Sigmoid colon (tissue), 7 donors: ENCODE measurements around the gene ENTHD1. TPM values are rescaled to one million over a fixed set of nuclear protein-coding genes. Genes with fewer than 3 reads are reported as not detected.

Experiments
- DNase-seq: peaks from one replicate; pipeline ENCODE4 v3.0.0-alpha.2; 2019
- H3K27ac ChIP-seq, 4 donors: fragments of 200-600 bp; sonication (generic); one replicate each; pipeline ENCODE4 v1.5.1; 2016 to 2019; ENCODE audit warnings: mild to moderate bottlenecking in 1 of 4
- H3K27me3 ChIP-seq, 3 donors: fragments of 200-600 bp; sonication (generic); one replicate each; pipeline ENCODE4 v1.5.1; 2019; ENCODE audit warnings: mild to moderate bottlenecking in 1 of 3
- H3K36me3 ChIP-seq, 4 donors: fragments of 200-600 bp; sonication (generic); one replicate each; pipeline ENCODE4 v1.5.1; 2016 to 2019
- H3K4me1 ChIP-seq, 4 donors: fragments of 200-600 bp; sonication (generic); one replicate each; pipeline ENCODE4 v1.5.1; 2017 to 2019
- H3K4me3 ChIP-seq, 4 donors: fragments of 200-600 bp; sonication (generic); one replicate each; pipeline ENCODE4 v1.5.1; 2017 to 2019; ENCODE audit warnings: mild to moderate bottlenecking in 2 of 4, moderate library complexity in 1 of 4
- H3K9me3 ChIP-seq, 4 donors: fragments of 200-600 bp in 3 of 4; sonication (generic) in 3 of 4; one replicate each; pipeline versions ENCODE4 v1.5.1 to v1.6.1; 2013 to 2019
- EP300 ChIP-seq, 4 donors: sonication (generic); formaldehyde crosslinking; IDR thresholded peaks; one replicate each; pipeline ENCODE4 v1.6.1; 2017; ENCODE audit warnings: antibody characterized with exemption in 4 of 4
- POLR2A ChIP-seq, 2 donors: fragments of 450-650 bp; IDR thresholded peaks; one replicate each; pipeline ENCODE4 v1.6.1; 2016; ENCODE audit warnings: antibody characterized with exemption in 2 of 2, mild to moderate bottlenecking in 2 of 2, moderate library complexity in 2 of 2
- POLR2AphosphoS5 ChIP-seq, 4 donors: sonication (generic); formaldehyde crosslinking; IDR thresholded peaks; one replicate each; pipeline ENCODE4 v1.6.1; 2017; ENCODE audit warnings: antibody characterized with exemption in 4 of 4
- WGBS, 2 donors: extraction: QIAGEN DNeasy Blood & Tissue Kit; methylation state at CpG; one replicate each; pipeline ENCODE4 v1.1.7; 2013; 5-methylcytosine and 5-hydroxymethylcytosine counted together
- intact Hi-C: fragments of 100-400 bp; cut with DNase I; formaldehyde crosslinking; loops from one replicate; pipeline ENCODE4 v1.15.1; 2023
- polyA plus RNA-seq, 3 donors: library from polyadenylated mRNA; stranded (reverse); fragments of 200-250 nt; gene quantifications; one replicate each; pipeline ENCODE4 v1.2.3, GENCODE V29; 2013
- total RNA-seq, 4 donors: library from RNA; depleted of rRNA; stranded (reverse); fragments of >200 nt; gene quantifications; one replicate each; pipeline ENCODE4 v1.1.0, GENCODE V29; 2016
- TF ChIP-seq, protein P1 (sequence below), 4 experiments: fragments of 450-650 bp in 3 of 4; fragments of 200-600 bp in 1 of 4; IDR thresholded peaks; one replicate each; pipeline ENCODE4 v1.5.1; 2016 to 2019; ENCODE audit warnings: antibody characterized with exemption in 4 of 4, mild to moderate bottlenecking in 3 of 4, moderate library complexity in 2 of 4
- donor health status: healthy with polysubstance abuse.
- donor health status: Bipolar disorder and iron deficiency.
- donor health status: healthy.

ENTHD1 gene
- total and polyA plus RNA-seq, 7 donors: 0.09 TPM; not detected in 6

DNA sequence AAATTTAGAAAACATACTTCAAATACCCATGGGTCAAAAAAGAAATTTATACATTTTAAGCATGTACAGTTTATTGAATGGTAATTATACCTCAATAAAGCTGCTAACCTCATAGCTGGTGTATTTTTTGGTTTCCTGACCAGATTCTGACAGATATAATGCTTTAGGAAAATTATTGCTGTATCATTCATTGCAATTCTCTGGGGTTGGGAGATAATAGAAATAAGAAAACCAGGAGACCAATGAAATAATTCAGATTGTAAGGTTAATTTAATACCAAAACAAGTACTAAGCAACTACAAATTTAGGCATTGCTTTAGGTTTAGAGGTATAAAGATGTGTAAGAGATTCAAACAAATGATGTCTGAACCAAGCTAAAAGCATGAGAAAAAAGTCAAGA lies 120.1 kb downstream of the ENTHD1 start:
- Histone ChIP-seq H3K27me3 (peaks cover 0 to 3% (median 0%) of the 10 kb centered on the region in 3 donors), H3K36me3 (no peaks in the 10 kb centered on the region), H3K4me3 (no peak overlapping the region), H3K27ac (no peak overlapping the region), H3K4me1 (no peaks in the 10 kb centered on the region), H3K9me3 (peaks cover 0 to 3% (median 0%) of the 10 kb centered on the region in 4 donors)
- intact Hi-C loops: no loop called here
- DNase-seq: no peak
- TF ChIP-seq POLR2A (IDR thresholded peaks at IDR 0.05): no peak
- TF ChIP-seq POLR2AphosphoS5 (IDR thresholded peaks at IDR 0.05): no peak
- no peak for TF ChIP-seq EP300 (IDR thresholded peaks at IDR 0.05)
- TF ChIP-seq, protein P1, sequence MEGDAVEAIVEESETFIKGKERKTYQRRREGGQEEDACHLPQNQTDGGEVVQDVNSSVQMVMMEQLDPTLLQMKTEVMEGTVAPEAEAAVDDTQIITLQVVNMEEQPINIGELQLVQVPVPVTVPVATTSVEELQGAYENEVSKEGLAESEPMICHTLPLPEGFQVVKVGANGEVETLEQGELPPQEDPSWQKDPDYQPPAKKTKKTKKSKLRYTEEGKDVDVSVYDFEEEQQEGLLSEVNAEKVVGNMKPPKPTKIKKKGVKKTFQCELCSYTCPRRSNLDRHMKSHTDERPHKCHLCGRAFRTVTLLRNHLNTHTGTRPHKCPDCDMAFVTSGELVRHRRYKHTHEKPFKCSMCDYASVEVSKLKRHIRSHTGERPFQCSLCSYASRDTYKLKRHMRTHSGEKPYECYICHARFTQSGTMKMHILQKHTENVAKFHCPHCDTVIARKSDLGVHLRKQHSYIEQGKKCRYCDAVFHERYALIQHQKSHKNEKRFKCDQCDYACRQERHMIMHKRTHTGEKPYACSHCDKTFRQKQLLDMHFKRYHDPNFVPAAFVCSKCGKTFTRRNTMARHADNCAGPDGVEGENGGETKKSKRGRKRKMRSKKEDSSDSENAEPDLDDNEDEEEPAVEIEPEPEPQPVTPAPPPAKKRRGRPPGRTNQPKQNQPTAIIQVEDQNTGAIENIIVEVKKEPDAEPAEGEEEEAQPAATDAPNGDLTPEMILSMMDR (IDR thresholded peaks at IDR 0.05): no peak

DNA sequence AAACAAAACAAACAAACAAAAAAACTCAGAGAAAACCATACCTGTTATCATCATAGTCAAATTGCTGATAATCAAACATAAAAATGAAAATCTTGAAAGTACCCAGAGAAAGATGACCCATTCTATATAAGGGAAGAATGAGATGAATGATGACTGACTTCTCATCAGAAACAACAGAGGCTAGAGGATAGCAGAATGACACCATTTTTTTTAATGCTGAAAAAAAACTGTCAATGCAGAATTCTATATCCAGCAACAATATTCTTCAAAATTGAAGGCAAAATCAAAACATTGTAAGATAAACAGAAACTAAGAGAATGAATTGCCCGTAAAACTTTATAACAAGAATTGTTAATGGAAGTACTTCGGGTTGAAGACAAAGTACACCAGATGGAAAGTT lies 122.1 kb downstream of the ENTHD1 start:
- peaks cover 0 to 3% (median 0%) of the 10 kb centered on the region in 3 donors for H3K27me3 ChIP-seq
- 53 to 77% methylated on average over 2 of the region's 2 CpGs for WGBS, 2 donors
- TF ChIP-seq EP300 (IDR thresholded peaks at IDR 0.05) (no peak), POLR2AphosphoS5 (IDR thresholded peaks at IDR 0.05) (no peak), POLR2A (IDR thresholded peaks at IDR 0.05) (no peak)
- TF ChIP-seq, protein P1 (IDR thresholded peaks at IDR 0.05): no peak

DNA sequence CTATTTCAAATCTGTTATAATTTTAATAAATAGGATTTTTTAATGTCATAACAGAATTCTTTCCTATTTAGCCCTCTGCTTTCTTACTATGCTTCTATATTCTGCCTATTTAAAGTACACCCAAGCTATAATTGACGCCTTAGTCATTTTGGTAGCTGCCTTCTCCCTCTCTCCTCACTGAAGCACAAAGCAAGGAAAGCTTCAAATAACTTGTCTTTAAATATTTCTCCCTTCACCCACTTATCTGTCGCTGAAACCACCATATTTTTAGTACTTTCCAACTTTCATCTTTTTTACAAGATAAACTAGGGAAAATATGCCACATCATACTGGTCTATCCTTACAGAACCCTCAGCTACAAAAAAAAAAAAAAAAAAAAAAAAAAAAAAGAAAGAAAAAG lies 127.9 kb downstream of the ENTHD1 start:
- no peak overlapping the region for H3K4me3 ChIP-seq
- TF ChIP-seq, protein P1 (IDR thresholded peaks at IDR 0.05): no peak
- TF ChIP-seq POLR2A (IDR thresholded peaks at IDR 0.05) (no peak), EP300 (IDR thresholded peaks at IDR 0.05) (no peak), POLR2AphosphoS5 (IDR thresholded peaks at IDR 0.05) (no peak)
- no peaks in the 10 kb centered on the region for H3K36me3 ChIP-seq
- intact Hi-C loops: no loop called here
- no peak for DNase-seq
- no peaks in the 10 kb centered on the region for H3K4me1 ChIP-seq
- WGBS, 2 donors: 83 to 95% methylated on average over 2 of the region's 2 CpGs
- H3K9me3 ChIP-seq: peaks cover 0 to 3% (median 0%) of the 10 kb centered on the region in 4 donors
- no peak overlapping the region for H3K27ac ChIP-seq
- H3K27me3 ChIP-seq: peaks cover 0 to 3% (median 0%) of the 10 kb centered on the region in 3 donors

More for the DNA sequence above, 122.1 kb downstream of the ENTHD1 start:
- DNase-seq: no peak
- Histone ChIP-seq H3K27ac (no peak overlapping the region), H3K9me3 (peaks cover 0 to 3% (median 0%) of the 10 kb centered on the region in 4 donors), H3K36me3 (no peaks in the 10 kb centered on the region), H3K4me1 (no peaks in the 10 kb centered on the region), H3K4me3 (no peak overlapping the region)
- intact Hi-C loops: no loop called here

DNA sequence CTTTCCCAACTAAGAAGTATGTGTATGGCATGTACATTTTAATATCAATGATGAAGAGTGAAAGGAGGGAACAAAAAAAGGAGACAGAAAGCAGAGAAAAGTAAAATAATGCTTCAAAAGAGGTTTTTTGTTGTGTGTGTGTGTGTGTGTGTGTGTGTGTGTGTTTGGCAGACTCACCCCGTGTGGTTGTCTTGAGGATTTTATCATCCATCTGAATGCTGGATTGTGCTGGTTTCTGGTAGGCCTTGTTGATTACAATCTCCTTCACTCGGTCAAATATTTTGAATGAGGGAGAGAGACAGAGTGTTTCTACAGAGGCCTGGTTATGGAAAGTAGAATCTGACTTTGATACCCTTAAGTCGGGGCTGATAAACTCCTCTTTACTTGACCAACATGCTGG lies 128.5 kb downstream of the ENTHD1 start:
- intact Hi-C loops: no loop called here
- 80 to 81% methylated on average over 3 of the region's 3 CpGs for WGBS, 2 donors
- Histone ChIP-seq H3K9me3 (peaks cover 0 to 3% (median 0%) of the 10 kb centered on the region in 4 donors), H3K36me3 (no peaks in the 10 kb centered on the region), H3K27ac (no peak overlapping the region), H3K27me3 (peaks cover 0 to 3% (median 0%) of the 10 kb centered on the region in 3 donors), H3K4me3 (no peak overlapping the region), H3K4me1 (no peaks in the 10 kb centered on the region)
- DNase-seq: no peak
- TF ChIP-seq, protein P1 (IDR thresholded peaks at IDR 0.05): no peak
- TF ChIP-seq POLR2A (IDR thresholded peaks at IDR 0.05) (no peak), POLR2AphosphoS5 (IDR thresholded peaks at IDR 0.05) (no peak), EP300 (IDR thresholded peaks at IDR 0.05) (no peak)

DNA sequence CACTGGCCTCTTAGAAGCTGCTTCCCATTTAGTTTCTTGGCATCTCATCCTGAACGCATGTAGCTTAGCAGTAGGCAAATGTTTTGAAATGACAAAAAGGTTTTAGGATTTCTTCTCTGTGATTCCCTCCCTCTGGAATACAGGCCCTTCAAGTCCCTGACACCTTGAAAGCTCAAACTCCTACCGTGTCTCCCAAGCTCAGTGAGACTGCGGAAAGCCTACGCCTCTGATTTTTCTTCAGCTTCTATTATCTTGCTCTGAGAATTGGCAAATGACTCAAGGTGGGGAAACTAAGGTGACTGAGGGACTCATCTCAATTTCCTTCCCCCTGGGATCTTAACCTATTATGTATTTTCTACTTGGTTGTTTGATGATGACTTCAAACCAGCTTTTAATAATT lies 130.3 kb downstream of the ENTHD1 start:
- TF ChIP-seq, protein P1 (IDR thresholded peaks at IDR 0.05): no peak
- TF ChIP-seq EP300 (IDR thresholded peaks at IDR 0.05): no peak
- no peak for TF ChIP-seq POLR2AphosphoS5 (IDR thresholded peaks at IDR 0.05)
- no peak for TF ChIP-seq POLR2A (IDR thresholded peaks at IDR 0.05)
- intact Hi-C loops: no loop called here
- H3K36me3 ChIP-seq: no peaks in the 10 kb centered on the region
- DNase-seq: no peak
- 89 to 97% methylated on average over 4 of the region's 4 CpGs for WGBS, 2 donors
- H3K4me1 ChIP-seq: no peaks in the 10 kb centered on the region
- H3K27ac ChIP-seq: no peak overlapping the region
- H3K27me3 ChIP-seq: no peaks in the 10 kb centered on the region
- H3K4me3 ChIP-seq: no peak overlapping the region
- peaks cover 0 to 3% (median 0%) of the 10 kb centered on the region in 4 donors for H3K9me3 ChIP-seq
